Neural cell (in vitro differentiated cells): ENCODE data around the gene LCLAT1. TPM values are rescaled to one million over a fixed set of nuclear protein-coding genes. Genes with fewer than 3 reads are reported as not detected.

Experiments used
- H2AFZ ChIP-seq: fragments of 200-600, 300-800 bp; sonication (generic), shearing (Covaris generic); 2 replicates; pipeline ENCODE4 v1.6.0; 2014; ENCODE audit warnings: low read depth, mild to moderate bottlenecking, antibody characterized with exemption, low read length, moderate library complexity
- H3F3A ChIP-seq: fragments of 200-600 bp; shearing (Covaris generic); 2 replicates; pipeline ENCODE4 v1.6.1; 2016; ENCODE audit warnings: mild to moderate bottlenecking, moderate library complexity, mixed read lengths, antibody characterized with exemption, low read length; ENCODE audit not compliant: insufficient read depth, poor library complexity, severe bottlenecking
- H3K27ac ChIP-seq: fragments of 200-600, 300-800 bp; sonication (generic), shearing (Covaris generic); 2 replicates; pipeline ENCODE4 v1.5.1; 2014; ENCODE audit warnings: mild to moderate bottlenecking, low read length, moderate library complexity
- H3K27me3 ChIP-seq: fragments of 300-800, 200-600 bp; sonication (generic), shearing (Covaris generic); 2 replicates; pipeline ENCODE4 v1.6.0; 2014; ENCODE audit warnings: mild to moderate bottlenecking, low read depth, low read length, moderate library complexity; ENCODE audit not compliant: insufficient read depth
- H3K36me3 ChIP-seq: fragments of 300-800, 200-600 bp; sonication (generic), shearing (Covaris generic); 2 replicates; pipeline ENCODE4 v1.5.1; 2014; ENCODE audit warnings: mild to moderate bottlenecking, antibody characterized with exemption, low read length, moderate library complexity; ENCODE audit not compliant: insufficient read depth
- H3K4me2 ChIP-seq: fragments of 300-800, 200-600 bp; sonication (generic), shearing (Covaris generic); 2 replicates; pipeline ENCODE4 v1.6.0; 2014; ENCODE audit warnings: mild to moderate bottlenecking, low read length
- H3K4me3 ChIP-seq: fragments of 300-800, 200-600 bp; sonication (generic), shearing (Covaris generic); 2 replicates; pipeline ENCODE4 v1.5.1; 2014; ENCODE audit warnings: mild to moderate bottlenecking, low read length, moderate library complexity
- H3K79me2 ChIP-seq: fragments of 200-600 bp; shearing (Covaris generic); replicated peaks from 2 replicates; pipeline ENCODE4 v1.6.0; 2014; ENCODE audit warnings: mild to moderate bottlenecking, low read length, moderate library complexity; ENCODE audit not compliant: insufficient read depth
- H3K9ac ChIP-seq: fragments of 300-800, 200-600 bp; sonication (generic), shearing (Covaris generic); 2 replicates; pipeline ENCODE4 v1.6.1; 2016; ENCODE audit warnings: mild to moderate bottlenecking, low read length, mixed read lengths
- H3K9me2 ChIP-seq: fragments of 200-600 bp; shearing (Covaris generic); 2 replicates; pipeline ENCODE4 v1.6.1; 2016; ENCODE audit warnings: mild to moderate bottlenecking, low read length, mixed read lengths; ENCODE audit not compliant: insufficient read depth
- H3K9me3 ChIP-seq: fragments of 200-600, 300-800 bp; sonication (generic), shearing (Covaris generic); 2 replicates; pipeline ENCODE4 v1.6.1; 2016; ENCODE audit warnings: mild to moderate bottlenecking, mixed run types, low read length, moderate library complexity, mixed read lengths
- H4K20me1 ChIP-seq: fragments of 200-600 bp; shearing (Covaris generic); 2 replicates; pipeline ENCODE4 v1.6.1; 2016; ENCODE audit warnings: mild to moderate bottlenecking, mixed run types; ENCODE audit not compliant: insufficient read depth
- EP300 ChIP-seq: fragments of 450-650 bp; conservative IDR thresholded peaks from 2 replicates; pipeline ENCODE4 v1.6.1; 2014; ENCODE audit warnings: antibody characterized with exemption, mild to moderate bottlenecking, moderate library complexity; ENCODE audit not compliant: poor library complexity, severe bottlenecking
- EZH2 ChIP-seq: fragments of 200-600, 300-800 bp; shearing (Covaris generic), sonication (generic); IDR thresholded peaks from 2 replicates; pipeline ENCODE4 v1.6.1; 2014; ENCODE audit warnings: antibody characterized with exemption, low read length, borderline replicate concordance, mild to moderate bottlenecking; ENCODE audit not compliant: insufficient read depth, poor library complexity, severe bottlenecking
- MXI1 ChIP-seq: fragments of 450-650 bp; conservative IDR thresholded peaks from 2 replicates; pipeline ENCODE4 v1.6.1; 2014; ENCODE audit warnings: antibody characterized with exemption, mild to moderate bottlenecking; ENCODE audit not compliant: poor library complexity, severe bottlenecking
- POLR2AphosphoS5 ChIP-seq: IDR thresholded peaks from 2 replicates; pipeline ENCODE4 v1.6.1; 2012
- RAD21 ChIP-seq: fragments of 450-650 bp; conservative IDR thresholded peaks from 2 replicates; pipeline ENCODE4 v1.6.1; 2014; ENCODE audit warnings: antibody characterized with exemption, mild to moderate bottlenecking, moderate library complexity
- SMC3 ChIP-seq: fragments of 450-650 bp; conservative IDR thresholded peaks from 2 replicates; pipeline ENCODE4 v1.6.1; 2014; ENCODE audit warnings: antibody characterized with exemption, mild to moderate bottlenecking, moderate library complexity; ENCODE audit not compliant: poor library complexity
- TAF1 ChIP-seq: IDR thresholded peaks from 2 replicates; pipeline ENCODE4 v1.6.1; 2012; ENCODE audit warnings: low read depth
- polyA plus RNA-seq: library from polyadenylated mRNA; depleted of rRNA; stranded (reverse); fragments of >200 nt; gene quantifications from 2 replicates; pipeline ENCODE4 v1.2.3, GENCODE V29; 2014
- TF ChIP-seq, protein P1 (sequence below): IDR thresholded peaks from 2 replicates; pipeline ENCODE4 v1.6.1; 2012; ENCODE audit warnings: borderline replicate concordance
- TF ChIP-seq, protein P2 (sequence below): fragments of 450-650 bp; IDR thresholded peaks from 2 replicates; pipeline ENCODE4 v1.5.1; 2014; ENCODE audit warnings: antibody characterized with exemption, mild to moderate bottlenecking, moderate library complexity; ENCODE audit not compliant: poor library complexity, severe bottlenecking

The LCLAT1 gene
- polyA plus RNA-seq, 1 donor from 2014 or later, result 5.8 TPM

DNA sequence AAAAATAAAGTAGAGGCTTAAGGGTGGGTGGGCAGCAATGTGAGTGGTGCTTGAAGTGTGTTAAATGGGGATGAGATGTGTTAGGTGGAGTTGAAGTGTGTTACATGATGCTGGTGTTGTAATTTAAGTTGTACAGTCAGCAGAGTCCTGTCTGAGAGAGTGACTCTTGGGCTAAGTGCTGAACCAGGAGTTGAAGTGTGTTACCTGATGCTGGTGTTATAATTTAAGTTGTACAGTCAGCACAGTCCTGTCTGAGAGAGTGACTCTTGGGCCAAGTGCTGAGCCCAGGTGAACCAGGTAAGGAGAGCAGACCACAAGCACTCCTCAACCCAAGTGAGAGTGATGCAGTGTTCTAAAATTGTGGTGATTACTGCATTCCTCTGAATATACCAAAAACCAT, 40.6 kb downstream of the LCLAT1 start:
- H3K9ac ChIP-seq, result no peak overlapping the region
- no peaks in the 10 kb centered on the region for H3K9me3 ChIP-seq
- H3K9me2 ChIP-seq, result no peaks in the 10 kb centered on the region
- no peak overlapping the region for H3K27ac ChIP-seq
- no peaks in the 10 kb centered on the region for H3K27me3 ChIP-seq
- no peak overlapping the region for H2AFZ ChIP-seq
- no peak overlapping the region for H3K4me2 ChIP-seq
- peaks cover 2% of the 10 kb centered on the region for H3K79me2 ChIP-seq
- H4K20me1 ChIP-seq, result no peaks in the 10 kb centered on the region
- no peaks in the 10 kb centered on the region for H3F3A ChIP-seq
- TF ChIP-seq SMC3 (no peak), RAD21 (no peak), TAF1 (no peak), EP300 (no peak), POLR2AphosphoS5 (no peak), MXI1 (no peak), EZH2 (no peak)
- TF ChIP-seq, protein P1, sequence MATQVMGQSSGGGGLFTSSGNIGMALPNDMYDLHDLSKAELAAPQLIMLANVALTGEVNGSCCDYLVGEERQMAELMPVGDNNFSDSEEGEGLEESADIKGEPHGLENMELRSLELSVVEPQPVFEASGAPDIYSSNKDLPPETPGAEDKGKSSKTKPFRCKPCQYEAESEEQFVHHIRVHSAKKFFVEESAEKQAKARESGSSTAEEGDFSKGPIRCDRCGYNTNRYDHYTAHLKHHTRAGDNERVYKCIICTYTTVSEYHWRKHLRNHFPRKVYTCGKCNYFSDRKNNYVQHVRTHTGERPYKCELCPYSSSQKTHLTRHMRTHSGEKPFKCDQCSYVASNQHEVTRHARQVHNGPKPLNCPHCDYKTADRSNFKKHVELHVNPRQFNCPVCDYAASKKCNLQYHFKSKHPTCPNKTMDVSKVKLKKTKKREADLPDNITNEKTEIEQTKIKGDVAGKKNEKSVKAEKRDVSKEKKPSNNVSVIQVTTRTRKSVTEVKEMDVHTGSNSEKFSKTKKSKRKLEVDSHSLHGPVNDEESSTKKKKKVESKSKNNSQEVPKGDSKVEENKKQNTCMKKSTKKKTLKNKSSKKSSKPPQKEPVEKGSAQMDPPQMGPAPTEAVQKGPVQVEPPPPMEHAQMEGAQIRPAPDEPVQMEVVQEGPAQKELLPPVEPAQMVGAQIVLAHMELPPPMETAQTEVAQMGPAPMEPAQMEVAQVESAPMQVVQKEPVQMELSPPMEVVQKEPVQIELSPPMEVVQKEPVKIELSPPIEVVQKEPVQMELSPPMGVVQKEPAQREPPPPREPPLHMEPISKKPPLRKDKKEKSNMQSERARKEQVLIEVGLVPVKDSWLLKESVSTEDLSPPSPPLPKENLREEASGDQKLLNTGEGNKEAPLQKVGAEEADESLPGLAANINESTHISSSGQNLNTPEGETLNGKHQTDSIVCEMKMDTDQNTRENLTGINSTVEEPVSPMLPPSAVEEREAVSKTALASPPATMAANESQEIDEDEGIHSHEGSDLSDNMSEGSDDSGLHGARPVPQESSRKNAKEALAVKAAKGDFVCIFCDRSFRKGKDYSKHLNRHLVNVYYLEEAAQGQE, result no peak
- TF ChIP-seq, protein P2, sequence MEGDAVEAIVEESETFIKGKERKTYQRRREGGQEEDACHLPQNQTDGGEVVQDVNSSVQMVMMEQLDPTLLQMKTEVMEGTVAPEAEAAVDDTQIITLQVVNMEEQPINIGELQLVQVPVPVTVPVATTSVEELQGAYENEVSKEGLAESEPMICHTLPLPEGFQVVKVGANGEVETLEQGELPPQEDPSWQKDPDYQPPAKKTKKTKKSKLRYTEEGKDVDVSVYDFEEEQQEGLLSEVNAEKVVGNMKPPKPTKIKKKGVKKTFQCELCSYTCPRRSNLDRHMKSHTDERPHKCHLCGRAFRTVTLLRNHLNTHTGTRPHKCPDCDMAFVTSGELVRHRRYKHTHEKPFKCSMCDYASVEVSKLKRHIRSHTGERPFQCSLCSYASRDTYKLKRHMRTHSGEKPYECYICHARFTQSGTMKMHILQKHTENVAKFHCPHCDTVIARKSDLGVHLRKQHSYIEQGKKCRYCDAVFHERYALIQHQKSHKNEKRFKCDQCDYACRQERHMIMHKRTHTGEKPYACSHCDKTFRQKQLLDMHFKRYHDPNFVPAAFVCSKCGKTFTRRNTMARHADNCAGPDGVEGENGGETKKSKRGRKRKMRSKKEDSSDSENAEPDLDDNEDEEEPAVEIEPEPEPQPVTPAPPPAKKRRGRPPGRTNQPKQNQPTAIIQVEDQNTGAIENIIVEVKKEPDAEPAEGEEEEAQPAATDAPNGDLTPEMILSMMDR, result no peak
- no peak overlapping the region for H3K4me3 ChIP-seq
- no peaks in the 10 kb centered on the region for H3K36me3 ChIP-seq

DNA sequence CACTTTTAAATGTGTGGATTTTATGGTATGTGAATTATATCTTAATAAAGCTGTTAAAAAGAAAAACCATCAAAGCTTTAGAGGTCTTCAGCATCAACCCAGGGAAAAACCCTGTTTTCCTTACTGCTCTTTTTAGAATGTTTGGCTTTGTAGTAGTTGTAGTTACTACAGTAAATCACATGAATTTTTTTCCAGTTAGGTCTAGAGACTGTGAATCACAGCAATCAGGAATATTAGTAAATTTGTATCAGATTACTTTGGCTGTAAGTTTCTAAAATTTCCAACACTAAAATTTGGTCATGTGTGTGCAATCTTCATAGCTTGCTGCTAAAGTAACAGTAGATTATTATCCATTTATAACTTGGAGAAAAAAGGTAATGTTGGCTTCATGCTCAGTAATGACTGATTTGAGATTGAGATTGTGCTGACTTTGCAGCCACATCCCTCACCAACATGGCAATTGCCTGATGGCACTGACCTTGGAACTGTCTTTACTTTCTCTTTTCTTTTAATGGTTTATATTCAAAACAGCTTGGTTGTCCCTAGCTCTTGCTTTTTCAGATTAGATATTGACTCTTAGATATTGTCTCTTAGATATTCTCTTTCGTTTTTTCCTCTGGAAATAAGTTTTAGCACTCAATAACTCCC, 41.1 kb downstream of the LCLAT1 start:
- H3K79me2 ChIP-seq, result peaks cover 2% of the 10 kb centered on the region
- H2AFZ ChIP-seq, result no peak overlapping the region
- no peaks in the 10 kb centered on the region for H3K9me2 ChIP-seq
- H3F3A ChIP-seq, result no peaks in the 10 kb centered on the region
- H3K4me3 ChIP-seq, result no peak overlapping the region
- no peaks in the 10 kb centered on the region for H3K9me3 ChIP-seq
- H3K27me3 ChIP-seq, result no peaks in the 10 kb centered on the region
- H3K36me3 ChIP-seq, result no peaks in the 10 kb centered on the region
- no peak overlapping the region for H3K4me2 ChIP-seq
- TF ChIP-seq, protein P2, result no peak
- TF ChIP-seq SMC3 (no peak), EP300 (no peak), MXI1 (no peak), TAF1 (no peak), EZH2 (no peak), RAD21 (no peak), POLR2AphosphoS5 (no peak)
- TF ChIP-seq, protein P1, result no peak
- H4K20me1 ChIP-seq, result no peaks in the 10 kb centered on the region
- no peak overlapping the region for H3K27ac ChIP-seq
- H3K9ac ChIP-seq, result no peak overlapping the region
